Mammary epithelial cell (primary cell): ENCODE data around the gene NFX1.

Source experiments
- CTCF ChIP-seq, 2 donors: IDR thresholded peaks in 1 of 2; conservative IDR thresholded peaks in 1 of 2; 2 replicates each; pipeline ENCODE4 v1.5.1; 2011 to 2012; ENCODE audit warnings: inconsistent platforms in 2 of 2, low read length in 2 of 2, mild to moderate bottlenecking in 2 of 2, control low read depth in 1 of 2, low read depth in 1 of 2; ENCODE audit not compliant: insufficient read depth in 1 of 2; ENCODE audit errors: extremely low read depth in 1 of 2
- EZH2 ChIP-seq: IDR thresholded peaks from 2 replicates; pipeline ENCODE4 v1.6.1; 2012; ENCODE audit warnings: low read length, inconsistent platforms, borderline replicate concordance

GRCh38 chr9:33248606-33249005 is 41.7 kb upstream of the NFX1 start:
- no peak for TF ChIP-seq CTCF (conservative IDR thresholded peaks at IDR 0.05 in 1 of 2, IDR thresholded peaks at IDR 0.05 in 1 of 2; ENCODE audit: extremely low read depth in 1 of 2, insufficient read depth in 1 of 2, low read depth in 1 of 2, low read length in 2 of 2)
- TF ChIP-seq EZH2, result no peak
